Muscle layer of colon (tissue), 2 donors: ENCODE measurements around the gene ZNF862.

Experiments
- H3K27ac ChIP-seq: one replicate; pipeline ENCODE4 v1.7.0; 2013; ENCODE audit warnings: low read depth, mild to moderate bottlenecking, low read length, moderate library complexity
- H3K27me3 ChIP-seq, 2 donors: one replicate each; pipeline ENCODE4 v1.7.0; 2013; ENCODE audit warnings: low read length in 2 of 2, mild to moderate bottlenecking in 2 of 2; ENCODE audit not compliant: insufficient read depth in 2 of 2, control insufficient read depth in 1 of 2
- H3K36me3 ChIP-seq: one replicate; pipeline ENCODE4 v1.7.0; 2013; ENCODE audit warnings: mild to moderate bottlenecking, low read length; ENCODE audit not compliant: insufficient read depth
- H3K4me1 ChIP-seq: one replicate; pipeline ENCODE4 v1.7.0; 2013; ENCODE audit warnings: mild to moderate bottlenecking, low read length; ENCODE audit not compliant: insufficient read depth
- H3K4me3 ChIP-seq, 2 donors: one replicate each; pipeline ENCODE4 v1.7.0; 2013; ENCODE audit warnings: low read length in 2 of 2, low read depth in 1 of 2, mild to moderate bottlenecking in 1 of 2, moderate library complexity in 1 of 2
- H3K9ac ChIP-seq: one replicate; pipeline ENCODE4 v1.7.0; 2013; ENCODE audit warnings: low read length
- H3K9me3 ChIP-seq: one replicate; pipeline ENCODE4 v1.7.0; 2013; ENCODE audit warnings: mild to moderate bottlenecking, low read length
- donor health status: abdominal sarcoma.
- donor health status: Adenocarcinoma of cecum.

The ZNF862 gene

DNA sequence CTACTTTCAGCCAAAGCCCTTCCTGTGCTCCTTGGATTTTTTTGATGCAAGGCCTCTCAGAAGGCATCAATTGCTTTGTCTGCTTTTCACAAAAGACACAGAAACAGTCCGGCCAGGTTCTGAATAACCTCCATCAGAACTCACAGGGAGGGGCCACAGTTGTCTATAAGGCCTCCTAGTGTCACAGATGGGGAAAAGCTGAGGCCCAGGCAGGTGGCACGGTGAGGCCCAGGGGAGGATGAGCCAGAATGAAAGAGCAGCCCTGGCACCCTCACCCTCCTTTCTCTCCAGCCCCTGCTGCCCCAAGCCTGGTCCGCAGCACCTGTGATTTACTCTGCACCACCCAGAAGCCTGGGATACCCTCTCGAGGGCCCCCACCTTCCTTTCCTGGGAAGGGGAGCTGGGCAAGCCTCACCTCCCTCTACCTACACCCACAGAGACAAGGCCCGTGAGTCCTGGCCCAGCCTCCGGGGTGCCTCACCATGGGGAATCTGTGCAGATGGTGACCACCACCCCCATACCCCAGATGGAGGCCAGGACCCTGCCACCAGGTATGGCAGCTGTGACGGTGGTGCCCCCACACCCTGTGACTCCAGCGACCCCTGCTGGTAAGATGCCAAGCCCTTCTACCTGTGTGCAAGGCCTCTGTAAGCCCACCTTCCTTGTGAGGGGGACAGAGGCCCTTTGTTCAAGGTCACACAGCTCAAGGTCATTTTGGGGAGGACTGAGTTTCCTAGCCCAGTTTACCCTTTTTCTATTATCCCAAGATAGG is 38.6 kb upstream of the ZNF862 start:
- Histone ChIP-seq H3K9me3 (no peaks in the 10 kb centered on the region), H3K4me1 (no peaks in the 10 kb centered on the region), H3K36me3 (no peaks in the 10 kb centered on the region), H3K9ac (no peak overlapping the region), H3K4me3 (no peak overlapping the region), H3K27me3 (no peaks in the 10 kb centered on the region), H3K27ac (no peak overlapping the region)

DNA sequence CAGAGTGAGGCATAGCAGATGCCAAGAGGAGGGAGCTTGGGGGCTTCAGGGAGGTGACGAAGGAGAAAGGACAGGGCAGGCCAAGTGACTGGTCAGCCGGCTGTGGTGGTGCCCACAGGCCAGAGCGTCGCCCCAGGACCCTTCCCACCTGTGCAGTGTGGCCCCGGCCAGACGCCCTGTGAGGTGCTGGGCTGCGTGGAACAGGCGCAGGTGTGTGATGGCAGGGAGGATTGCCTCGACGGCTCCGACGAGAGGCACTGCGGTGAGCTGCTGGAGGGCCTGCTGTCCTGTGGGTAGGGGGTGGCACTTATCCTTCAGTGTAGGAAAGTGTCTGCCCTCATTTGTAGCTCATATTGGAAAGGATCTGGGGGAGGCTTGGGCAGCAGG is 38.0 kb upstream of the ZNF862 start:
- H3K9me3 ChIP-seq, result no peaks in the 10 kb centered on the region
- no peaks in the 10 kb centered on the region for H3K4me1 ChIP-seq
- no peak overlapping the region for H3K27ac ChIP-seq
- no peaks in the 10 kb centered on the region for H3K27me3 ChIP-seq
- no peak overlapping the region for H3K4me3 ChIP-seq
- H3K9ac ChIP-seq, result no peak overlapping the region
- H3K36me3 ChIP-seq, result no peaks in the 10 kb centered on the region

DNA sequence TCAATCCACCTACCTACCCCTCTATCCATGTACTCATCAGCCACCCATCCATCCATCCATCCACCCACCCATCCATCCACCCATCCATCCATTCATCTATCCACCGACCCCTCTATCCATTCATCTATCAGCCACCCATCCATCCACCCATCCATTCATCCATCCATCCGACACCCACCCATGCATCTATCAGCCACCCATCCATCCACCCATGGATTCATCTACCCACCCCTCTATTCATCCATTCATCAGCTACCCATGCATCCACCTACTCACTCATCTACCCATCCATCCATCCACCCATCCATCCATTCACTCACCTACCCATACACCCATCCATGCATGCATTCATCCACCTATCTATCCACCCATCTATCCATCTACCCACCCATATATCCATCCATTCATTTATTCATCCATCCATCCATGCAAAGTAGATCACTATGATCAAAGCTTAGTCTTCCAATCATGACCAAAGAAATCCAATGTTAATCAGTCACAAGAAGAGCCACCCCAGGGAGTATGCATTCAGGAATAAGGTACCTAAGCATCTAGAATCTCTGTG is 37.1 kb upstream of the ZNF862 start:
- H3K9ac ChIP-seq, result no peak overlapping the region
- no peaks in the 10 kb centered on the region for H3K4me1 ChIP-seq
- no peaks in the 10 kb centered on the region for H3K36me3 ChIP-seq
- H3K27ac ChIP-seq, result no peak overlapping the region
- no peaks in the 10 kb centered on the region for H3K9me3 ChIP-seq
- no peaks in the 10 kb centered on the region for H3K27me3 ChIP-seq
- no peak overlapping the region for H3K4me3 ChIP-seq

DNA sequence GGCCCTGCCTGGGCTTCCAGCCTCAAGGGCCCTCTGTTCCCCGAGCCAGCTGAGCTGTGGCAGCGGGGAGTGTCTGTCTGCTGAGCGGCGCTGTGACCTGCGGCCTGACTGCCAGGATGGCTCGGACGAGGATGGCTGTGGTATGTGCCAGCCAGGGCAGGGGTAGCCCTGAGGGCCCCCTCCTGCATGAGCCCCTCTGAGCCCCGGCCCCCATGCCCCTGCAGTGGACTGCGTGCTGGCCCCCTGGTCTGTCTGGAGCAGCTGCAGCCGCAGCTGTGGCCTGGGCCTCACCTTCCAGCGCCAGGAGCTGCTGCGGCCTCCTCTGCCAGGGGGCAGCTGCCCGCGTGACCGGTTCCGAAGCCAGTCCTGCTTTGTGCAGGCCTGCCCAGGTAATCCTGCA is 36.4 kb upstream of the ZNF862 start:
- no peaks in the 10 kb centered on the region for H3K27me3 ChIP-seq
- H3K27ac ChIP-seq, result no peak overlapping the region
- no peaks in the 10 kb centered on the region for H3K36me3 ChIP-seq
- no peak overlapping the region for H3K4me3 ChIP-seq
- no peak overlapping the region for H3K9ac ChIP-seq
- H3K9me3 ChIP-seq, result no peaks in the 10 kb centered on the region
- no peaks in the 10 kb centered on the region for H3K4me1 ChIP-seq

DNA sequence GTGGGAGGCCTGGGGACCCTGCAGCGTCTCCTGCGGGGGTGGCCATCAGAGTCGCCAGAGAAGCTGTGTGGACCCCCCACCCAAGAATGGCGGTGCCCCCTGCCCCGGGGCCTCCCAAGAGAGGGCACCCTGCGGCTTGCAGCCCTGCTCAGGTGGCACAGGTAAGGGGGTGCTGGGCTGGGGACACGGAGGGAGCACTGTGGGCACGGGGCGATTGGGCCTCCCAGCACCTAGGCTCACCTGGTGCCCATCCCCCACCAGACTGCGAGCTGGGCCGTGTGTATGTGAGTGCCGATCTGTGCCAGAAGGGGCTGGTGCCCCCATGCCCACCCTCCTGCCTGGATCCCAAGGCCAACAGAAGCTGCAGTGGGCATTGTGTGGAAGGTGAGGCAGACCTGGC is 35.2 kb upstream of the ZNF862 start:
- no peak overlapping the region for H3K27ac ChIP-seq
- no peak overlapping the region for H3K9ac ChIP-seq

DNA sequence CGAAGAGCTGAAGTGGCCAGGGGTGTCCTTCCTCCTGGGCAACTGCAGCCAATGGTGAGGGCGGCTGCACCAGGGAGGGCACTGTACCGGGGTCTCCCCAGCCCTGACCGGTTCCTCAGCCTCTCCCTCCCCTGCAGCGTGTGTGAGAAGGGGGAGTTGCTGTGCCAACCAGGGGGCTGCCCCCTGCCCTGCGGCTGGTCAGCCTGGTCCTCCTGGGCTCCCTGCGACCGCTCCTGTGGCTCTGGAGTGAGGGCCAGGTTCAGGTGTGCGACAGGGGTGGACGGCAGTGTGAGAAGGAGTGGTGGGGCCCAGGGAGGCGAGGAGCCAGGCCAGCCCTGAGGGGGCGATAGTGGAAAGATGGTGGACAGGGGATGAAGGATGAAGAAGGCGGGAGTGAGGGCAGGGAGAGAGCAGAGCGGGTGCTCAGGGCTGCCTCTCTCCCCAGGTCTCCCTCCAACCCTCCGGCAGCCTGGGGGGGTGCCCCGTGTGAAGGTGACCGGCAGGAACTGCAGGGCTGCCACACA is 34.6 kb upstream of the ZNF862 start:
- Histone ChIP-seq H3K4me1 (no peaks in the 10 kb centered on the region), H3K9me3 (no peaks in the 10 kb centered on the region)

More for the DNA sequence above, 35.2 kb upstream of the ZNF862 start:
- Histone ChIP-seq H3K36me3 (no peaks in the 10 kb centered on the region), H3K4me1 (no peaks in the 10 kb centered on the region), H3K27me3 (no peaks in the 10 kb centered on the region), H3K4me3 (no peak overlapping the region), H3K9me3 (no peaks in the 10 kb centered on the region)

DNA sequence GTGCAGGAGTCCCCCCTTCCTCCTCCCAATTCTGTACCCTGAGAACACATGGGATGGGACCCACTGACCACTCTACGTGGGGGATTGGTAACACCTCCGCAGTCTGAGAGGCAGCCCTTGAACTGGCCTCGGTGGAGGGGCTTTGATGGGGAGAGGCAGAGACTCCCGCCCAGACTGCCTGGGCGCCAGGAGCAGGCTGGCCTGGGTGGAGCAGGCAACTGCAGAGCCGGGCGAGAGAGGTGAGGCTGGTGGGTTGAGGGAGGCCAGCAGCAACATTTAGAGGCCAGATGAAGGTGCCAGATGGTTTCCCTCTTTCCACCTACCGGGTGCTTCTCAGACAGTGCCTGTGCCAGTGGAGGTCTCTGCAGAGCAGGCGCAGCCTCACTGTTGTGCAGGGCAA is 34.1 kb upstream of the ZNF862 start:
- no peaks in the 10 kb centered on the region for H3K36me3 ChIP-seq
- H3K27ac ChIP-seq, result no peak overlapping the region
- no peak overlapping the region for H3K4me3 ChIP-seq
- H3K4me1 ChIP-seq, result no peaks in the 10 kb centered on the region
- H3K9ac ChIP-seq, result no peak overlapping the region
- H3K9me3 ChIP-seq, result no peaks in the 10 kb centered on the region
- no peaks in the 10 kb centered on the region for H3K27me3 ChIP-seq

More for the DNA sequence above, 34.6 kb upstream of the ZNF862 start:
- Histone ChIP-seq H3K36me3 (no peaks in the 10 kb centered on the region), H3K9ac (no peak overlapping the region), H3K27ac (no peak overlapping the region), H3K27me3 (no peaks in the 10 kb centered on the region), H3K4me3 (no peak overlapping the region)

DNA sequence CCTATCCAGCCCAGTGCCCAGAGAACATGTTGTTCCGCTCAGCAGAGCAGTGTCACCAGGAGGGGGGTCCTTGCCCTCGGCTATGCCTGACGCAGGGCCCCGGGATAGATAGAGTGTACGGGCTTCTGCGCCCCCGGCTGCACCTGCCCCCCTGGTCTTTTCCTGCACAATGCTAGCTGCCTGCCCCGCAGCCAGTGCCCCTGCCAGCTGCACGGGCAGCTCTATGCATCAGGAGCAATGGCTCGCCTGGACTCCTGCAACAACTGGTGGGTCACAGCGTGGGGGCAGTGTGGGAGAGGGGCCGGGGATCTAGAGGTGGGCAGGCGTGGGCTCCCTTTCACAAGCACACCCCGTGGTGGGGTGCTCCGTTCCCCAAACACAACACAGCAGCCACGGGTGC is 31.4 kb upstream of the ZNF862 start:
- no peaks in the 10 kb centered on the region for H3K4me1 ChIP-seq
- H3K36me3 ChIP-seq, result no peaks in the 10 kb centered on the region
- H3K27ac ChIP-seq, result no peak overlapping the region
- H3K9me3 ChIP-seq, result no peaks in the 10 kb centered on the region
- H3K9ac ChIP-seq, result no peak overlapping the region
- no peaks in the 10 kb centered on the region for H3K27me3 ChIP-seq
- H3K4me3 ChIP-seq, result no peak overlapping the region

DNA sequence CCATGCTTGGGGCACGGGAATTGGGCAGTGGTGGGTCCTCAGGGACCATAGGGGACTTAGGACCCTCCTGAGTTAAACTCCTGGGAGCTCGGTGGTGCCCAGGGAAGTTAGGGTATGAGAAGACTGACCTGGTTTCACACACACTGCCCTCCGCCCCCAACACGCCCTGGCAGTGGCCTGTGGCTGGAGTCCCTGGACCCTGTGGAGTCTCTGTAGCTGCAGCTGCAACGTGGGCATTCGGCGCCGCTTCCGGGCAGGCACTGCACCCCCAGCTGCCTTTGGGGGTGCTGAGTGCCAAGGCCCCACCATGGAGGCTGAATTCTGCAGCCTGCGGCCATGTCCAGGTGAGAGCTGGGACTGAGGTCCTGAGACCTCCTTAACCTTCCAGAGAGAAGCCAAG is 29.9 kb upstream of the ZNF862 start:
- no peaks in the 10 kb centered on the region for H3K9me3 ChIP-seq
- H3K4me1 ChIP-seq, result no peaks in the 10 kb centered on the region
- H3K4me3 ChIP-seq, result no peak overlapping the region
- H3K27ac ChIP-seq, result no peak overlapping the region
- no peaks in the 10 kb centered on the region for H3K27me3 ChIP-seq
- H3K9ac ChIP-seq, result no peak overlapping the region
- H3K36me3 ChIP-seq, result no peaks in the 10 kb centered on the region

DNA sequence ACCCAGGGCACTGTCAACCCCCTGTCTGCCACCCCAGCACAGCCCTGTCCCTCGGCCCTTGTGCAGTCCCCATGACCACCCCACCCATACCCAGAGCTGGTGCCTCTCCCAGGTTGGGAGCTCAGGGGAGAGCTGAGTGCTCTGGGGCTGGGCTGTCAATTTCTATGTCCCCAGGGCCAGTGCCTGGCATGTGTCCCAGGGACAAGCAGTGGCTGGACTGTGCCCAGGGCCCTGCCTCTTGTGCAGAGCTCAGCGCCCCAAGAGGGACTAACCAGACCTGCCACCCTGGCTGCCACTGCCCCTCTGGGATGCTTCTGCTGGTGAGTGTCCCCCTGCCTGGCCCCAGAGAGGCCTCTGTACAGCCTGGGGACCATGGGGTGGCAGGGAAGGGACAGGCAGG is 29.0 kb upstream of the ZNF862 start:
- H3K9me3 ChIP-seq, result no peaks in the 10 kb centered on the region
- no peak overlapping the region for H3K4me3 ChIP-seq
- H3K36me3 ChIP-seq, result no peaks in the 10 kb centered on the region
- H3K9ac ChIP-seq, result no peak overlapping the region
- no peaks in the 10 kb centered on the region for H3K27me3 ChIP-seq
- no peak overlapping the region for H3K27ac ChIP-seq
- H3K4me1 ChIP-seq, result no peaks in the 10 kb centered on the region

DNA sequence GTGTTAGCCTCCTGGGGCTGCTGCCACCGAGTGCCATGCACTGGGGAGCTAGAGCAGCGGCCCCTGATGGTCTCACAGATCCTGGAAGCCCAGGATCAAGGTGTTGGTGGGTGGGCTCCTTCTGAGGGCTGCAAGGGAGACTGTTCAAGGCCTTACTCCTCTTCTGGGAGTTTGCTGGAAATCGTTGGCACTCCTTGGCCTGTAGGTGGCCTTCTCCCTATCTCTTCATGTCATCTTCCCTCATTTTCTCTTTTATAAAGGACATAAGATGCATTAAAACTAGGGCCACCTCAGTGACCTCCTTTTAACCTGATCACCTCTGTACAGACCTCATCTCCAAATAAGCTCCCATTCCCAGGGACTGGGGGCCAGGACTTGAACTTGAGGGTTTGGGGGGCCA is 27.0 kb upstream of the ZNF862 start:
- Histone ChIP-seq H3K4me3 (no peak overlapping the region), H3K27me3 (no peaks in the 10 kb centered on the region), H3K9me3 (no peaks in the 10 kb centered on the region), H3K4me1 (no peaks in the 10 kb centered on the region), H3K36me3 (no peaks in the 10 kb centered on the region), H3K27ac (no peak overlapping the region), H3K9ac (no peak overlapping the region)
